ENCODE measurements around the gene MIF4GD. TPM values are rescaled to one million over a fixed set of nuclear protein-coding genes. Genes with fewer than 3 reads are reported as not detected.
"Not testable (repeated sequence)": the region's sequence is repeated elsewhere in the genome, so short reads cannot be mapped to it uniquely, and the experiment has no call there.

The MIF4GD gene
- polyA plus RNA-seq, 2 of the 4 experiments (the other 2 are of a cell fraction): 23.9 to 61.0 TPM

DNA sequence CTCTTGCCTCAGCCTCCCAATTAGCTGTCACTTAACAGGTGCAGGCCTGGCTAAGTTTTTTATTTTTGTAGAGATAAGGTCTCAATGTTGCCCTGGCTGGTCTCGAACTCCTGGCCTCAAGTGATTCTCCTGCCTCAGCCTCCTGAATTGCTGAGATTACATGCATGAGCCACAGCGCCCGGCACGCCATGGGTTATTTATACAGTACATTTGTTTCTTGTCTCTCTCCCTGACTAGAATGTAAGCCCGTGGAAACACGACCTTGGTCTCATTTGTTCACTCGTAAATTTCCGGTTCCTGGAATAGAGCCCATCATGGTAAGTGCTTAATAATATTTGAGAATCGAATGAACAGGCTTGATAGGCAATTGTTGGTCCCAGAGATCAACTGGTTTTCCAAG is 16.2 kb upstream of the MIF4GD start:
- Histone ChIP-seq H3K9me3 (no peaks in the 10 kb centered on the region), H3K27ac (no peak overlapping the region), H3K4me3 (no peak overlapping the region), H3K4me1 (peaks cover 12% of the 10 kb centered on the region), H3K4me2 (no peak overlapping the region)
- TF ChIP-seq FOSB (CRISPR knock-in tag; IDR thresholded peaks at IDR 0.05) (no peak), MYC (IDR thresholded peaks at IDR 0.05; ENCODE audit: borderline replicate concordance, low read length) (no peak), NPAS2 (CRISPR knock-in tag; IDR thresholded peaks at IDR 0.05; ENCODE audit: borderline replicate concordance) (no peak), FOXS1 (CRISPR knock-in tag; IDR thresholded peaks at IDR 0.05) (no peak), TP53 (CRISPR knock-in tag; IDR thresholded peaks at IDR 0.05) (no peak), HDAC2 (IDR thresholded peaks at IDR 0.05) (no peak), PHF8 (IDR thresholded peaks at IDR 0.05; ENCODE audit: borderline replicate concordance, low read depth) (no peak), ZC3H11A (IDR thresholded peaks at IDR 0.05) (no peak)
- TF ChIP-seq, protein P1, sequence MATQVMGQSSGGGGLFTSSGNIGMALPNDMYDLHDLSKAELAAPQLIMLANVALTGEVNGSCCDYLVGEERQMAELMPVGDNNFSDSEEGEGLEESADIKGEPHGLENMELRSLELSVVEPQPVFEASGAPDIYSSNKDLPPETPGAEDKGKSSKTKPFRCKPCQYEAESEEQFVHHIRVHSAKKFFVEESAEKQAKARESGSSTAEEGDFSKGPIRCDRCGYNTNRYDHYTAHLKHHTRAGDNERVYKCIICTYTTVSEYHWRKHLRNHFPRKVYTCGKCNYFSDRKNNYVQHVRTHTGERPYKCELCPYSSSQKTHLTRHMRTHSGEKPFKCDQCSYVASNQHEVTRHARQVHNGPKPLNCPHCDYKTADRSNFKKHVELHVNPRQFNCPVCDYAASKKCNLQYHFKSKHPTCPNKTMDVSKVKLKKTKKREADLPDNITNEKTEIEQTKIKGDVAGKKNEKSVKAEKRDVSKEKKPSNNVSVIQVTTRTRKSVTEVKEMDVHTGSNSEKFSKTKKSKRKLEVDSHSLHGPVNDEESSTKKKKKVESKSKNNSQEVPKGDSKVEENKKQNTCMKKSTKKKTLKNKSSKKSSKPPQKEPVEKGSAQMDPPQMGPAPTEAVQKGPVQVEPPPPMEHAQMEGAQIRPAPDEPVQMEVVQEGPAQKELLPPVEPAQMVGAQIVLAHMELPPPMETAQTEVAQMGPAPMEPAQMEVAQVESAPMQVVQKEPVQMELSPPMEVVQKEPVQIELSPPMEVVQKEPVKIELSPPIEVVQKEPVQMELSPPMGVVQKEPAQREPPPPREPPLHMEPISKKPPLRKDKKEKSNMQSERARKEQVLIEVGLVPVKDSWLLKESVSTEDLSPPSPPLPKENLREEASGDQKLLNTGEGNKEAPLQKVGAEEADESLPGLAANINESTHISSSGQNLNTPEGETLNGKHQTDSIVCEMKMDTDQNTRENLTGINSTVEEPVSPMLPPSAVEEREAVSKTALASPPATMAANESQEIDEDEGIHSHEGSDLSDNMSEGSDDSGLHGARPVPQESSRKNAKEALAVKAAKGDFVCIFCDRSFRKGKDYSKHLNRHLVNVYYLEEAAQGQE (IDR thresholded peaks at IDR 0.05): no peak
- no peak for DNase-seq (ENCODE audit: low read depth in 1 of 2, low spot score in 1 of 2)
- FAIRE-seq: no peak
- 90% methylated on average over 9 of the region's 9 CpGs for WGBS (ENCODE audit: missing lambda C conversion rate)
- CTCF ChIA-PET: interaction anchor here (1.0 to 10.1 kb wide), 4 partner anchors 9 to 125 kb away, joined by 3 to 110 read pairs (median 5); partner anchors contain the start of gene MIF4GD
- ATAC-seq: no peak
- POLR2A ChIA-PET: no interaction called here

DNA sequence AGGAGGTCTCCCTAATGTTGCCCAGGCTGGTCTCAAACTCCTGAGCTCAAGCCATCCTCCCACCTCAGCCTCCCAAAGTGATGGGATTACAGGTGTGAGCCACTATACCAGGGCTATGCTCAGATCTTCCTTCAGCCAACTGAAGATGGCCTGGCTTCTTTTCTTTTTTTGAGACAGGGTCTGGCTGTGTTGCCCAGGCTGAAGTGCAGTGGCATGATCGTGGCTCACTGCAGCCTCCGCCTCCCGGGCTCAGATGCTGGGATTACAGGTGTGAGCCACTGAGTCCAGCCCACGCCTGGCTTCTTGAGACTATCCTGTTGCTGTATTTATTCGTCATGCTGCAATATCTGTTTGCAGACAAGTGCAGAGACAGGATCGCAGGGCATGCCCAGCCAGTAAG is 14.1 kb upstream of the MIF4GD start:
- Histone ChIP-seq H3K4me1 (peaks cover 8% of the 10 kb centered on the region), H3K4me3 (no peak overlapping the region), H3K4me2 (no peak overlapping the region), H3K27ac (no peak overlapping the region), H3K9me3 (no peaks in the 10 kb centered on the region)
- ChIA-PET CTCF (interaction anchor here (0.8 to 10.1 kb wide), 6 partner anchors 9 to 127 kb away, joined by 3 to 110 read pairs (median 4); partner anchors contain the start of gene MIF4GD), POLR2A (interaction anchor here (2.1 kb wide), 1 partner anchor 14 kb away, joined by 6 read pairs; the partner anchor contains the start of gene MIF4GD)
- DNase-seq (ENCODE audit: low read depth in 1 of 2, low spot score in 1 of 2) (no peak), ATAC-seq (no peak), FAIRE-seq (no peak)
- TF ChIP-seq HOXB5 (CRISPR knock-in tag; IDR thresholded peaks at IDR 0.05) (no peak), GATA3 (IDR thresholded peaks at IDR 0.05; ENCODE audit: borderline replicate concordance) (no peak), TFCP2L1 (CRISPR knock-in tag; IDR thresholded peaks at IDR 0.05) (no peak), POLR2AphosphoS2 (conservative IDR thresholded peaks at IDR 0.05; ENCODE audit: low read length) (no peak), TP53 (CRISPR knock-in tag; IDR thresholded peaks at IDR 0.05) (no peak)
- 91% methylated on average over 6 of the region's 6 CpGs for WGBS (ENCODE audit: missing lambda C conversion rate)

DNA sequence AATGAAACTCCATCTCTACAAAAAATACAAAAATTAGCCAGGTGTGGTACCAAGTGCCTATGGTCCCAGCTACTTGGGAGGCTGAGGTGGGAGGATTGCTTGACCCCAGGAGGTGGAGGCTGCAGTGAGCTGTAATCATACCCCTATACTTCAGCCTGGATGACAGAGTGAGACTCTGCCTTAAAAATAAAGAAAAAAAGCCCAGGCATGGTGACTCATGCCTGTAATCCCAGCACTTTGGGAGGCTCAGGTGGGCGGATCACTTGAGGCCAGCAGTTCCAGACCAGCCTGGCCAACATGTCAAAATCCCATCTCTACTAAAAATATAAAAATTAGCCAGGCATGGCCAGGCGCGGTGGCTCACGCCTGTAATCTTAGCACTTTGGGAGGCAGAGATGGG is 9.2 kb upstream of the MIF4GD start:
- H3K4me3 ChIP-seq; H3K4me2 ChIP-seq; FAIRE-seq; DNase-seq (ENCODE audit: low read depth in 1 of 2, low spot score in 1 of 2); H3K27ac ChIP-seq; ATAC-seq; H3K9me3 ChIP-seq: not testable (repeated sequence)
- H3K4me1 ChIP-seq: peaks cover 11% of the 10 kb centered on the region
- ChIA-PET CTCF (interaction anchor here (1.4 to 10.1 kb wide), 4 partner anchors 10 to 132 kb away, joined by 5 to 110 read pairs (median 16); partner anchors contain the start of genes MIF4GD and SLC25A19), POLR2A (interaction anchor here (4.7 kb wide), 1 partner anchor 9 kb away, joined by 34 read pairs; the partner anchor contains the start of gene SLC25A19)
- 94% methylated on average over 4 of the region's 4 CpGs for WGBS (ENCODE audit: missing lambda C conversion rate)

DNA sequence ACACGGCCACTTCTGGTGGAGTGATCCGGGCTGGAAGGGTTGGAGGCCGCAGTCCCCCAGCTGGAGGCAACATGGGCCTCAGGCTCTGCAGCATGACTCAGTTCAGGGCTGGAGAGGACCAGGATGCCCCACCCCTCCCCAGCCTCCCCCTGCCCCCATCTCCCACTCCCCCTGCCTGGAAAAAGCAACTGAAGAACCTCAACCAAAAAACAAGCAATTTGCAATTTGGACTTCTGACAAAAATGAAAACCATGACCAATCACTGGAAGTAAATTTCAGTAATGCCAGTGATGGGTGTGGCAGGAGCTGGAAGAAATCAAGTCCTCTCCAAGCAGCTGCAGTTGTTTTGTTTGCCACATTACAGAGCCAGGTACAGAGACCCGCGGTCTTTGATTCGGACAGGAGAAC is 6.6 kb upstream of the MIF4GD start:
- no peak for TF ChIP-seq EHF (CRISPR knock-in tag; IDR thresholded peaks at IDR 0.05)
- TF ChIP-seq RNF2 (IDR thresholded peaks at IDR 0.05; ENCODE audit: borderline replicate concordance, low read depth): no peak
- no peak for TF ChIP-seq PHF8 (IDR thresholded peaks at IDR 0.05; ENCODE audit: borderline replicate concordance, low read depth)
- TF ChIP-seq RCOR1 (IDR thresholded peaks at IDR 0.05; ENCODE audit: low read depth, low read length): no peak
- TF ChIP-seq BHLHE40 (IDR thresholded peaks at IDR 0.05; ENCODE audit: low read depth, low read length): no peak
- TF ChIP-seq TP53 (CRISPR knock-in tag; IDR thresholded peaks at IDR 0.05): no peak
- no peak for TF ChIP-seq RARB (CRISPR knock-in tag; IDR thresholded peaks at IDR 0.05)
- TF ChIP-seq FOSL2 (IDR thresholded peaks at IDR 0.05): no peak
- no peak for TF ChIP-seq FOSL2 (CRISPR knock-in tag; IDR thresholded peaks at IDR 0.05)
- TF ChIP-seq ZFP36 (IDR thresholded peaks at IDR 0.05; ENCODE audit: borderline replicate concordance, partially characterized antibody): no peak
- TF ChIP-seq HOXB13 (CRISPR knock-in tag; IDR thresholded peaks at IDR 0.05; ENCODE audit: low read depth): no peak
- TF ChIP-seq CHD2 (IDR thresholded peaks at IDR 0.05; ENCODE audit: low read length, partially characterized antibody): no peak
- TF ChIP-seq, protein P2, sequence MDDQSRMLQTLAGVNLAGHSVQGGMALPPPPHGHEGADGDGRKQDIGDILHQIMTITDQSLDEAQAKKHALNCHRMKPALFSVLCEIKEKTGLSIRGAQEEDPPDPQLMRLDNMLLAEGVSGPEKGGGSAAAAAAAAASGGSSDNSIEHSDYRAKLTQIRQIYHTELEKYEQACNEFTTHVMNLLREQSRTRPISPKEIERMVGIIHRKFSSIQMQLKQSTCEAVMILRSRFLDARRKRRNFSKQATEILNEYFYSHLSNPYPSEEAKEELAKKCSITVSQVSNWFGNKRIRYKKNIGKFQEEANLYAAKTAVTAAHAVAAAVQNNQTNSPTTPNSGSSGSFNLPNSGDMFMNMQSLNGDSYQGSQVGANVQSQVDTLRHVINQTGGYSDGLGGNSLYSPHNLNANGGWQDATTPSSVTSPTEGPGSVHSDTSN (IDR thresholded peaks at IDR 0.05): no peak
- TF ChIP-seq KDM1A (IDR thresholded peaks at IDR 0.05; ENCODE audit: low read depth): no peak
- 76% methylated on average over 6 of the region's 6 CpGs for WGBS (ENCODE audit: missing lambda C conversion rate)
- FAIRE-seq (no peak), ATAC-seq (0 out of 6 replicates have a peak, but pooled peaks of 1 of the 2 experiments have one; percentile 17), DNase-seq (ENCODE audit: low read depth in 1 of 2, low spot score in 1 of 2) (no peak)
- Histone ChIP-seq H3K9me3 (no peaks in the 10 kb centered on the region), H3K4me1 (peaks cover 15% of the 10 kb centered on the region), H3K27ac (0 out of 6 replicates have a peak overlapping the region, but pooled peaks of 1 of the 2 experiments have one; percentile 2), H3K4me2 (peak overlapping the region; percentile 32; the same call in 2 of the 3 replicates), H3K4me3 (no peak overlapping the region)
- CTCF ChIA-PET: interaction anchor here (0.6 to 10.1 kb wide), 12 partner anchors 7 to 221 kb away, joined by 3 to 110 read pairs (median 4); partner anchors contain the start of genes MIF4GD and SLC25A19
- POLR2A ChIA-PET: interaction anchor here (0.5 to 4.7 kb wide), 4 partner anchors 11 to 375 kb away, joined by 3 to 34 read pairs (median 3); partner anchors contain the start of genes GGA3, MRPS7 and SLC25A19
